Gastrocnemius medialis (tissue), 4 donors: ENCODE measurements around the gene SLC24A3. TPM values are rescaled to one million over a fixed set of nuclear protein-coding genes. Genes with fewer than 3 reads are reported as not detected.

Experiments
- ATAC-seq, 2 donors: fragments of 150-250 bp; one replicate each; pipeline ENCODE4 v1.9.1; 2016
- DNase-seq, 2 donors: peaks; one replicate each; pipeline ENCODE4 v3.0.0-alpha.2; 2019
- H3K27ac ChIP-seq, 4 donors: fragments of 200-600 bp; sonication (generic); 1 replicate in 1 of 4; 2 replicates in 3 of 4; pipeline ENCODE4 v1.5.1; 2016 to 2018; ENCODE audit warnings: mild to moderate bottlenecking in 2 of 4, moderate library complexity in 1 of 4
- H3K27me3 ChIP-seq, 3 donors: fragments of 200-600 bp; sonication (generic) in 2 of 3; 1 replicate in 1 of 3; 2 replicates in 2 of 3; pipeline versions ENCODE4 v1.5.1 to v1.6.0; 2016 to 2019; ENCODE audit warnings: mild to moderate bottlenecking in 1 of 3, moderate library complexity in 1 of 3
- H3K36me3 ChIP-seq, 2 donors: fragments of 200-600 bp; sonication (generic) in 1 of 2; one replicate each; pipeline ENCODE4 v1.5.1; 2017 to 2018
- H3K4me1 ChIP-seq, 2 donors: fragments of 200-600 bp; sonication (generic) in 1 of 2; one replicate each; pipeline ENCODE4 v1.5.1; 2016 to 2017; ENCODE audit warnings: mild to moderate bottlenecking in 2 of 2
- H3K4me3 ChIP-seq, 4 donors: fragments of 200-600 bp; sonication (generic) in 3 of 4; 1 replicate in 1 of 4; 2 replicates in 3 of 4; pipeline ENCODE4 v1.5.1; 2016 to 2019; ENCODE audit warnings: mild to moderate bottlenecking in 2 of 4
- H3K9me3 ChIP-seq, 3 donors: fragments of 200-600 bp; sonication (generic) in 2 of 3; 1 replicate in 1 of 3; 2 replicates in 2 of 3; pipeline ENCODE4 v1.5.1; 2016 to 2019
- POLR2A ChIP-seq, 2 donors: fragments of 450-650 bp; IDR thresholded peaks; one replicate each; pipeline ENCODE4 v1.6.1; 2017; ENCODE audit warnings: antibody characterized with exemption in 2 of 2, mild to moderate bottlenecking in 2 of 2, moderate library complexity in 2 of 2
- in situ Hi-C, 4 donors: fragments of 200-750 bp; cut with MboI; loops; one replicate each; pipeline versions ENCODE4 v1.15.0 to v1.8.0; 2017; ENCODE audit warnings: low sequenced_read_pairs in 4 of 4
- intact Hi-C: fragments of 100-400 bp; cut with DNase I; formaldehyde crosslinking; loops from one replicate; pipeline ENCODE4 v1.15.1; 2023; ENCODE audit warnings: low total_unique reads
- total RNA-seq, 4 donors: library from RNA; depleted of rRNA; stranded (reverse); fragments of >200 nt; gene quantifications; one replicate each; pipeline versions ENCODE4 v1.1.0 to v1.2.3, GENCODE V29; 2016
- TF ChIP-seq, protein P1 (sequence below), 5 experiments: fragments of 450-650 bp in 3 of 5; fragments of 200-600 bp in 2 of 5; sonication (generic) in 2 of 5; IDR thresholded peaks in 4 of 5; conservative IDR thresholded peaks in 1 of 5; 1 replicate in 4 of 5; 2 replicates in 1 of 5; pipeline ENCODE4 v1.5.1; 2016 to 2019; ENCODE audit warnings: antibody characterized with exemption in 5 of 5, mild to moderate bottlenecking in 3 of 5, moderate library complexity in 3 of 5

Gene SLC24A3
- total RNA-seq: 1 to 10 TPM; 3.3 to 7.8 (median 6.7) TPM

DNA sequence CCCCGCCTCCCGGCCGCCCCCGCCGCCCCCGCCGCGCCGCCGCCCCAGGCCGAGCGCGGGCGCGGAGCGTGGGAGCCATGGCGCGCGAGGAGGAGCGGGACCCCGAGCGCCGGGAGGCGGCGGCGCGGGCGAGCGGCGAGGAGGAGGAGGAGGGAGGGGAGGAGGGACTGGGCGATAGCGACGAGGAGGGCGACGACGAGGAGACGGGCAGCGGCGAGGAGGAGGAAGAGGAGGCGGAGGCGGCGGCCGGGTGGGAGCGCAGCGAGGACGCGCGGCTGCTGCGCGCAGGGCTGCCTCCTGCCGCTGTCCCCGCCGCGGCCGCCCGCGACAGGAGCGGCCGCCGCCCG lies at the start of gene SLC24A3:
Gene SLC24A3 (plus strand): TSS at position 174 of the 347 bp plus-strand sequence.
- Histone ChIP-seq H3K27ac (peak within 1 kb of the TSS; percentile 30 to 73 (median 59)), H3K9me3 (no peaks in the 10 kb centered on the region), H3K4me3 (peak within 1 kb of the TSS; percentile 55 to 71 (median 66)), H3K27me3 (no peaks in the 10 kb centered on the region), H3K36me3 (no peaks in the 10 kb centered on the region), H3K4me1 (peaks cover 6 to 21% of the 10 kb centered on the region in 2 donors)
- in situ Hi-C loops: no loop called here
- ATAC-seq (peak; percentile 40 to 52), DNase-seq (no peak)
- intact Hi-C loops: loop anchor here (1.0 to 5.0 kb wide), 2 partner anchors 35 to 244 kb away; no protein-coding TSS in a partner anchor
- TF ChIP-seq, protein P1, sequence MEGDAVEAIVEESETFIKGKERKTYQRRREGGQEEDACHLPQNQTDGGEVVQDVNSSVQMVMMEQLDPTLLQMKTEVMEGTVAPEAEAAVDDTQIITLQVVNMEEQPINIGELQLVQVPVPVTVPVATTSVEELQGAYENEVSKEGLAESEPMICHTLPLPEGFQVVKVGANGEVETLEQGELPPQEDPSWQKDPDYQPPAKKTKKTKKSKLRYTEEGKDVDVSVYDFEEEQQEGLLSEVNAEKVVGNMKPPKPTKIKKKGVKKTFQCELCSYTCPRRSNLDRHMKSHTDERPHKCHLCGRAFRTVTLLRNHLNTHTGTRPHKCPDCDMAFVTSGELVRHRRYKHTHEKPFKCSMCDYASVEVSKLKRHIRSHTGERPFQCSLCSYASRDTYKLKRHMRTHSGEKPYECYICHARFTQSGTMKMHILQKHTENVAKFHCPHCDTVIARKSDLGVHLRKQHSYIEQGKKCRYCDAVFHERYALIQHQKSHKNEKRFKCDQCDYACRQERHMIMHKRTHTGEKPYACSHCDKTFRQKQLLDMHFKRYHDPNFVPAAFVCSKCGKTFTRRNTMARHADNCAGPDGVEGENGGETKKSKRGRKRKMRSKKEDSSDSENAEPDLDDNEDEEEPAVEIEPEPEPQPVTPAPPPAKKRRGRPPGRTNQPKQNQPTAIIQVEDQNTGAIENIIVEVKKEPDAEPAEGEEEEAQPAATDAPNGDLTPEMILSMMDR (IDR thresholded peaks at IDR 0.05 in 4 of 5, conservative IDR thresholded peaks at IDR 0.05 in 1 of 5): no peak
- TF ChIP-seq POLR2A (IDR thresholded peaks at IDR 0.05): no peak

DNA sequence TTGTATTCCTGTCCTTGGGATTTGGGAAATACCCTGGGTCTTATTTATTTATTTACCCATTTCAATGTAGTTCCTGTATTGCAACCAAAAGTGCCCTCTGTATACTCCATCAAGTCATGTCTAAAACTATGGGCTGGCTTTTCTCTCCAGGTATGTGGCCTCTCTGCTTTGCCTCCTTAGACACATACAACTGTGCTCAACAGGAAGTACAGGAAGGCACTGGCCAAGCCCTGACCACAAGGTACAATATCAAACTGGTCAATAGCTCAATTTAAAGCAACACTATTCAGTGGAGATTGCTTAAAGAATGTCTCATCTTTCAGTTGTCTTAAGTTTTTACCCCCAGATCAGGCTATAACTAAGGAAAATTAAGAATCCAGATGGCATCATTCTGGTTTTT lies 42.3 kb upstream of the SLC24A3 start:
- DNase-seq: no peak
- H3K27ac ChIP-seq: no peak overlapping the region
- in situ Hi-C loops: no loop called here
- TF ChIP-seq, protein P1 (IDR thresholded peaks at IDR 0.05 in 4 of 5, conservative IDR thresholded peaks at IDR 0.05 in 1 of 5): no peak
- no peak for TF ChIP-seq POLR2A (IDR thresholded peaks at IDR 0.05)
- intact Hi-C loops: no loop called here
- no peaks in the 10 kb centered on the region for H3K27me3 ChIP-seq
- no peaks in the 10 kb centered on the region for H3K4me1 ChIP-seq
- no peak for ATAC-seq
- H3K36me3 ChIP-seq: no peaks in the 10 kb centered on the region
- no peak overlapping the region for H3K4me3 ChIP-seq
- no peaks in the 10 kb centered on the region for H3K9me3 ChIP-seq

DNA sequence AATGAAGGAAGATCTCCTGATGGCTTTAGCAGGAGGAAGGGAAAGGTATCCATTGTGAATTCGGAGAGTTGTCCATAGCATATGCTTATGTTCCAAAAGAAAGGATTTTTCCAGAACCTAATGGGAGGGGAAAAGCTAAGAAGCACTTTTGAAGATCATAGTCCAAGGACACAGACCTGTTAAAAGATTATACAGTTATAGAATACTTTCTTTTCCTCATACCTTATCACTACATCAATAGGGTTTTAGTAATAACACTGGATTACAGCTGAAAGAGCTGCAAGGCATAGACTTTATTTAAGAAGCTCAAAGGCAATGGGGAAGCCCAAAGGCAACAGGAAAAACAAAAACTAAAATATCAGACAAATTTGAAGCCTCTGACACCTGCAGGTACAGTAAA lies 39.8 kb upstream of the SLC24A3 start:
- intact Hi-C loops: no loop called here
- Histone ChIP-seq H3K36me3 (no peaks in the 10 kb centered on the region), H3K9me3 (no peaks in the 10 kb centered on the region), H3K27me3 (no peaks in the 10 kb centered on the region), H3K4me3 (no peak overlapping the region), H3K27ac (no peak overlapping the region), H3K4me1 (no peaks in the 10 kb centered on the region)
- TF ChIP-seq, protein P1 (IDR thresholded peaks at IDR 0.05 in 4 of 5, conservative IDR thresholded peaks at IDR 0.05 in 1 of 5): no peak
- no peak for TF ChIP-seq POLR2A (IDR thresholded peaks at IDR 0.05)
- ATAC-seq (no peak), DNase-seq (no peak)
- in situ Hi-C loops: no loop called here

DNA sequence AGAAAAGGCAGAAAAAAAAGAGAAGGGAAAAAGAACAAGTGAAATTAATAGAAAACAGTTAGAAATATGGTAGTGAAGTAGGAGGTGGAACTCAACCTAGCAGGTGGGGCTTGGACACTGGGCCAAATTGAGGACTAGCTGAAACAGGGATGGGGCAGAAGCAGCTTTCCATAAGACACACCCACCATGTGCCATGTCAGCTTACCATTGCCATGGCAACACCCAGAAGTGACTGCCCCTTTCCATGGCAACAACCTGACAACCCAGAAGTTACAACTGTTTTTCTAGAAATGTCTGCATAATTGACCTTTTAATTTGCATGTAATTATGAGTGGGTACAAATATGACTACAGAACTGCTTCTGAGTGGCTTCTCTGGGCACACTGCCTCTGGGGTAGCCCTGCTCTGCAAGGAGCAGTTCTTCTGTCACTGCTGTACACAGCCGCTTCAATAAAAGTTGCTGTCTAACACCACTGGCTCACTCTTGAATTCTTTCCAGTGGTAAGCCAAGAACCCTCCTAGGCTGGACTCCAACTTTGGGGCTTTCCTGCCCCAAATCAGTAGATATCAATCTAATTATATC lies 35.9 kb upstream of the SLC24A3 start:
- intact Hi-C loops: no loop called here
- no peak overlapping the region for H3K27ac ChIP-seq
- H3K4me1 ChIP-seq: no peaks in the 10 kb centered on the region
- ATAC-seq (no peak), DNase-seq (no peak)
- TF ChIP-seq, protein P1 (IDR thresholded peaks at IDR 0.05 in 4 of 5, conservative IDR thresholded peaks at IDR 0.05 in 1 of 5): no peak
- no peak for TF ChIP-seq POLR2A (IDR thresholded peaks at IDR 0.05)
- H3K4me3 ChIP-seq: no peak overlapping the region
- H3K9me3 ChIP-seq: no peaks in the 10 kb centered on the region
- in situ Hi-C loops: loop anchor here in 1 of 4 donors (25.0 kb wide), 1 partner anchor 264 kb away; no protein-coding TSS in a partner anchor
- H3K27me3 ChIP-seq: no peaks in the 10 kb centered on the region
- no peaks in the 10 kb centered on the region for H3K36me3 ChIP-seq

DNA sequence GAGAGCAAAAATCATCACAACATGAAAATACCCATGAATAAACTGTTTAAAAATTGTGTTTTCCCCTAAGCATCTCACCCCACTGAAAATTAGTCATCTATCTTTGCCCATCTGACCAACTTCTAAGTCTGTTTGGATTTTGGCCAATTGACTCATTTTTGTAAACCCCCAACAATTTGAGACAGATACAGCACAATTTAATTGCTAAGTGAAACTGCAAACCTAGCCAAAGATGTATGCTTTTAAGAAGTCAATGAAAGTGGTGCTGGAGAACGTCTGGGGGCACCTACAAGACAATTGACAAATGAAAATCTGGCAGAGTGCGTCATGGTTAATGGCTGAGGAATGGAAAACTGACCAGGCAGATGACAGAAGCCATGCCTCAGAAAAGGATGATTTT lies 30.9 kb upstream of the SLC24A3 start:
- no peak overlapping the region for H3K27ac ChIP-seq
- intact Hi-C loops: no loop called here
- in situ Hi-C loops: loop anchor here in 1 of 4 donors (25.0 kb wide), 1 partner anchor 269 kb away; no protein-coding TSS in a partner anchor
- no peak overlapping the region for H3K4me3 ChIP-seq
- ATAC-seq: no peak
- no peaks in the 10 kb centered on the region for H3K4me1 ChIP-seq
- H3K36me3 ChIP-seq: no peaks in the 10 kb centered on the region
- H3K9me3 ChIP-seq: no peaks in the 10 kb centered on the region
- DNase-seq: no peak
- H3K27me3 ChIP-seq: no peaks in the 10 kb centered on the region
- TF ChIP-seq, protein P1 (IDR thresholded peaks at IDR 0.05 in 4 of 5, conservative IDR thresholded peaks at IDR 0.05 in 1 of 5): no peak
- TF ChIP-seq POLR2A (IDR thresholded peaks at IDR 0.05): no peak
